ENCODE data around the gene ABAT.

DNA sequence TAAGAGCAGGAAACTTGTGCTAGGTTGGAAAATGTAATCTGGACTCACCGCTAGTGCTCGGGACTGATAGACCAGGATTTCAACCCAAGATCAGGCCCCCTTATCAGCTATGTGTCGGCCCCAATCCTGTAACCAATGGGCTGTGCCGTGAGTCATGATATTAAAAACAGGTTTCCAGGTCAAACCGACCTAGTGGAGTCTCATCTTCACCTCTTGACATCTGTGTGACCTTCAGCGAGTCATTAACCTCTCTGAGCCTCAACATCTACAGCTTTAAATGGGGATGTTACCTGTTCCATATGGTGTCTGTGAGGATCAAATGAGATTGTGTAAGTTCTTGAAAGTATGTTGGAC, 123.7 kb downstream of the ABAT start:
- no peak for TF ChIP-seq POLR2A (IDR thresholded peaks at IDR 0.05; ENCODE audit: low read depth)
- TF ChIP-seq, protein P1, sequence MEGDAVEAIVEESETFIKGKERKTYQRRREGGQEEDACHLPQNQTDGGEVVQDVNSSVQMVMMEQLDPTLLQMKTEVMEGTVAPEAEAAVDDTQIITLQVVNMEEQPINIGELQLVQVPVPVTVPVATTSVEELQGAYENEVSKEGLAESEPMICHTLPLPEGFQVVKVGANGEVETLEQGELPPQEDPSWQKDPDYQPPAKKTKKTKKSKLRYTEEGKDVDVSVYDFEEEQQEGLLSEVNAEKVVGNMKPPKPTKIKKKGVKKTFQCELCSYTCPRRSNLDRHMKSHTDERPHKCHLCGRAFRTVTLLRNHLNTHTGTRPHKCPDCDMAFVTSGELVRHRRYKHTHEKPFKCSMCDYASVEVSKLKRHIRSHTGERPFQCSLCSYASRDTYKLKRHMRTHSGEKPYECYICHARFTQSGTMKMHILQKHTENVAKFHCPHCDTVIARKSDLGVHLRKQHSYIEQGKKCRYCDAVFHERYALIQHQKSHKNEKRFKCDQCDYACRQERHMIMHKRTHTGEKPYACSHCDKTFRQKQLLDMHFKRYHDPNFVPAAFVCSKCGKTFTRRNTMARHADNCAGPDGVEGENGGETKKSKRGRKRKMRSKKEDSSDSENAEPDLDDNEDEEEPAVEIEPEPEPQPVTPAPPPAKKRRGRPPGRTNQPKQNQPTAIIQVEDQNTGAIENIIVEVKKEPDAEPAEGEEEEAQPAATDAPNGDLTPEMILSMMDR (IDR thresholded peaks at IDR 0.05) = no peak
- TF ChIP-seq POLR2AphosphoS5 (IDR thresholded peaks at IDR 0.05) = no peak
- TF ChIP-seq EP300 (IDR thresholded peaks at IDR 0.05) = no peak

Measured in esophagus muscularis mucosa (tissue), 4 donors.